NCI-H1436 treated with DMSO at 0.1 percent for 48 hours (cell line): ENCODE results near the gene CBLB.
"Not testable (repeated sequence)": the region's sequence is repeated elsewhere in the genome, so short reads cannot be mapped to it uniquely, and the experiment has no call there.

Experiments used
- DNase-seq: peaks from one replicate; lab custom pipeline; 2025; lab: John Stamatoyannopoulos, UW

CBLB gene

DNA sequence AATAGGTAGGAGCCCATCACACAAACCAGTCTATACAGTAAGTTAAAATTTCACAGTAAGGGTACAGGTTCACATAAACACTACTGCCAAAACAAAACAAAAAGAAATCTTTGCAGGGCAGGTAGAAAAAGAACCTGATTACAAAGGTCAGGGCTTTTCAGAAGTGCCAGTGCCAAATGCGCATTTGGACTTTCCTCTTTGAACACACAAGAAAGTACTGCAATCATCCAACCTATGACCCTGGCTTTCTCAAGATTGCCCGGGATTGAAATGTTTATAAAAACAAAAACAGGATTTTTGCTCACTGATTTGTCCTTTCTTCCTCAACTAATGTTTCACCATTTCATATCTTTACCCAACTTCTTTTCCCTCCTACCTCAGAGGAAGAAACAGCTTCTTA lies 47.4 kb downstream of the CBLB start:
- DNase-seq: no peak

DNA sequence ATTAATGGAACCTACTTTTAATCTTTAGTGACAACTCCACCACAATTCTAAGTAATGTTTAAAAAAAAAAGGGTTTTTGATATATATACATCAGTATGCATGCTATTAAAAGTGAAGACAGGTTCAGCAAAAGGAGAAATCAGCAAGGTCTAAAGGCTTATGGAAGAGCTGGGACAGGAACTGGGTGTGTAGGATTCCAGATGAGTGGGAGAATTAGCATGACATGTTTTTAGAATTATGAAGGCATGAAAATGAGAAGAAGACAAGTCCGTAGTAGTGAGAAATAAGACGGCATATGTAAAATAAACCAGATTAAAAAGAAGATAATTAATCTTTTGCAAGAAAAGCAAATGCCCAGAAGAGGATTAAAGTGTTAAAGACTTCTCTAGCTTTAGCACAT lies 52.0 kb downstream of the CBLB start:
- DNase-seq: no peak

- DNase-seq: not testable (repeated sequence)
Observed at GRCh38 chr3:105815331-105815730, 53.5 kb downstream of the CBLB start.

- DNase-seq: no peak
Observed at GRCh38 chr3:105813710-105814109, 55.1 kb downstream of the CBLB start.

DNA sequence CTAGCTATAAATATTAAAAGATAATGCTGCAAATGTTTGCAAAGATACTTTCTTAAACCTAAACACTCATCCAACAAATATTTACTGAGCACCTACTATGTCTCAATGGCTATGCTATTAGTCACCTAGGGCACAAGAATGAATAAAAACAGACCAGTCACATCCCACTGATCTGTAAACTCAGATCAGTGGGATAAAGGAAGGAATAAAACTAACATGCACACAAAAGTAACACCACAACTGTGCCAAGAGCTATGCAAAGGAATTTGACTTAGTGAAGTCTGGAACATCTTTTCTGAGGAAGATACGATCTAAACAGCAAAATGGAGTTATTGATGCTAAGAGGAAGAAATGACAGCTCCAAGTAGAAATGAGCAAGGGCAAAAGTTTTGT lies 56.6 kb downstream of the CBLB start:
- DNase-seq: no peak

GRCh38 chr3:105811518-105812193 lies 57.2 kb downstream of the CBLB start:
- DNase-seq: no peak

- DNase-seq: no peak
Observed at GRCh38 chr3:105809208-105809888, 59.5 kb downstream of the CBLB start.

DNA sequence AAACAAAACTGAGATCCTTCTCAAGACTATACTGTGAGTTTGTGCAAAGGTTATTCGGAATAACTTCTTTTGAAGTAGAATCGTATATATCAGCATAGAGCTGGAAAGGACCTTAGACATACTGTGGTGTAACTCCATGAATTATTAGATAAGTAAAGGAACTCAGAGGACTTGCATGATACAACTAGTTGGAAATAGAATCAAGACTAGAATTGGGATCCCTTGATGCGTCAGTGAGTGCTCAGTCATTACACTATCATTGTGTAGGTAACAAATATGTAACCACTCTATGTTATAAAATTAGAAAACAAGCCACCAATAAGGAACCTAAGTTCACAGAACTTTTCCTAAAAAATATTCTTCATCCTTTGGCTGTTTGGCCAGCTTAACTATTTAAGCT lies 61.1 kb downstream of the CBLB start:
- DNase-seq: no peak

- no peak for DNase-seq
Observed at GRCh38 chr3:105807146-105807545, 61.7 kb downstream of the CBLB start.

GRCh38 chr3:105806359-105806758 lies 62.5 kb downstream of the CBLB start:
- no peak for DNase-seq

- no peak for DNase-seq
Observed at GRCh38 chr3:105805404-105805803, 63.4 kb downstream of the CBLB start.

DNA sequence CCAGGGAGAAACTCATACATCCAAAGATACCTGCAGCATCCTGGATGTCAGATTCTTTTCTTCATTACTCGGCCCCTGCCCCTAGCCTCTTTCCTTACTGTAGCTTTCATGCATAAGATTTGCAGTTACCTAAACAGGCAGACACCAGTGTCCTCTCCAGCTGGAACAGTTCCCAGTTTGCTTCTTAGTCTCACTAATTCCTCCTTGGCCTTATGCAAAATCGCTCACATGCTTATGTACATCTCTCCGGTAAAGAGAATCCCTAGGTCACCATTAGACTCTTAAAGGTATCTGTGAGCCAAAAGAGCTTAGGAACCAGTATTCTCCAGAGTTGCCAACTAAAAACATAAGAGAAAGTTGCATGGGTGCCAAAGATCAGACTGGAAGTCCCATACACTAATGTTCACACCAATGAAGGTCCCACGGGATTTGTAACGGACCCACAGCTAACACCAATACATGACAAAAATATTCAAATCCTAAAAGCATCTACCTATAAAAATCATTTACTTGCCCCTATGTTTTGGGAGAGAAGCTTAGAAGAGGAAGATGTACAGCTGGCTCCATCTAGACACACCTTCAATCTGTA lies 66.6 kb downstream of the CBLB start:
- DNase-seq: no peak

DNA sequence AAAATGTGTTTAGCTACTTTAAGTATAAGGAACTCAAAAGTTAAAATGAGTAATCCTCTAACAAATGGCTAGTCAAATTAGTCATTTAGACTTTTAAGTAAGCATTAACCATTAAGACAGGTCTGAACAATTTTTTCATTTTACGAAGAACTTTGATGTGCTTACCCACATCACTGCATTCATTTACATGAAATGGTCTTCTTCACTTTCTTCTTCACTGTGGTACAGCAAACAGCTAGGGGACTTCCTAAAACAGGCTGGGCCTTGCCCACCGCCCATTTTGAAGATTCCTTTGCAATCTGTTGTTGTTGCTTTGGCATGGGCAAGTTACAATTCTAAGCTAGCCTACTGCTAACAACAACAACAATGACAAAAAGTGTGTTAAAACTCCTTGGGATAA lies 67.4 kb downstream of the CBLB start:
- no peak for DNase-seq

GRCh38 chr3:105800320-105800719 lies 68.5 kb downstream of the CBLB start:
- no peak for DNase-seq

- DNase-seq: no peak
Observed at GRCh38 chr3:105799286-105799685, 69.5 kb downstream of the CBLB start.

GRCh38 chr3:105798381-105798934 lies 70.4 kb downstream of the CBLB start:
- DNase-seq: no peak

DNA sequence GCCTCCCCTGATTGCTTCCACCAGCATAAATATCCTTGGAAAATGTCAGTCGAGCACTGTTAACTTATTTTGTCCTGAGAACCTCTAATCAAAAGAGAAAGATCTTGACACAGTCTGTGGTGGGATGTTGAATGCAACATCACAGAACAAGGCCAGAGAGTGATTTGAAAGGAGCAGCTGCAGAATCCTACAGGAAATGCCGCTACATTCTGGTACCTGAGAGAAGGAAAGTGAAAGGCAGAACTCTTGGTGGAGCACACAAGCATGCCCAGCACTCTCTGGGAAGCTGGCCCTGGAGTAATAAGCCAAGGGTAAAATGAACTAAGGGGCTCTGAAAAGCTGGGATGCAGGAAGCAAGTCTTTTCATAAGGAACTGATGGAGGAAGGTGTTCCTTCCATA lies 75.8 kb downstream of the CBLB start:
- no peak for DNase-seq

- no peak for DNase-seq
Observed at GRCh38 chr3:105791919-105792786, 76.7 kb downstream of the CBLB start.

GRCh38 chr3:105791131-105791530 lies 77.7 kb downstream of the CBLB start:
- no peak for DNase-seq

DNA sequence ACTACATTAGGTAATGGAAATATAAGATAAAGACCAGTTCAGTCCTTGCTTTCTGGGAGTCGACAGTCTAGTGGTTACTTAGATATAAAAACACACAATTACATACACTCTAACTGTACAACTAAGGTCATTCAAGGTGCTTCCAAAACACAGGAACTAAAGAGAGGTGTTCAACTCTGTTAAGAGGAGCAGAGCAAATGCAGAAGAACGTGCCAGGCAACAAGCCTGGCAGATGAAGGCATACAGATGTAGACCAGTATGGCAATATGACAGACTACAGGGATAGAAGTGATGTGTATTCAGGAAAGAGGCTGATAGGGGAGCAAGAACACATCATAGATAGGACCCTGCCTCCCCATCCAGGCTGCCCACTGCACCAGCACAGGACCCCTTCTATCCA lies 78.3 kb downstream of the CBLB start:
- DNase-seq: no peak

- DNase-seq: no peak
Observed at GRCh38 chr3:105788593-105788992, 80.2 kb downstream of the CBLB start.

GRCh38 chr3:105787453-105787852 lies 81.4 kb downstream of the CBLB start:
- no peak for DNase-seq
